ENCODE measurements around the gene SYT1. TPM values are rescaled to one million over a fixed set of nuclear protein-coding genes. Genes with fewer than 3 reads are reported as not detected.

Gene SYT1
- total RNA-seq, 1 donor from 2014 or later = 0.59 TPM

DNA sequence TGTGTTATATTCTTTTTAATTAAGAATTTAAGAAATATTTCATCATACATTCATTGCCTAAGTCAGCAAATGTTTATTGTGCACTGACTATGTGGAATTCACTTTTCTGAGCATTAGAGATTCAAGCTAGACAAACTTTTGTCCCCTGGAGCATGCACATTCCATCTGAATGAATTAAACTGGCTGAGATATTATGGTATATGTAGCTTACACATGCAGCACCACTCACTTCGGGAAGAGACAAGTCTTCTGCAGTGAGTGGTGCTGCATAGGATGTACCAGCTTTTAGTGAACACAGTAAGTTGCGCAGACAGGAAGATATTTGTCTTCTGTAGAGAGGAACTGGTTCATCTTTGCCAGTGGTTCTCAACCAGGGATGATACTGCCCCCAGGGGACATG is 318.4 kb downstream of the SYT1 start:
- no peak for DNase-seq (ENCODE audit: extremely low spot score, unreplicated experiment)
- TF ChIP-seq, protein P1, sequence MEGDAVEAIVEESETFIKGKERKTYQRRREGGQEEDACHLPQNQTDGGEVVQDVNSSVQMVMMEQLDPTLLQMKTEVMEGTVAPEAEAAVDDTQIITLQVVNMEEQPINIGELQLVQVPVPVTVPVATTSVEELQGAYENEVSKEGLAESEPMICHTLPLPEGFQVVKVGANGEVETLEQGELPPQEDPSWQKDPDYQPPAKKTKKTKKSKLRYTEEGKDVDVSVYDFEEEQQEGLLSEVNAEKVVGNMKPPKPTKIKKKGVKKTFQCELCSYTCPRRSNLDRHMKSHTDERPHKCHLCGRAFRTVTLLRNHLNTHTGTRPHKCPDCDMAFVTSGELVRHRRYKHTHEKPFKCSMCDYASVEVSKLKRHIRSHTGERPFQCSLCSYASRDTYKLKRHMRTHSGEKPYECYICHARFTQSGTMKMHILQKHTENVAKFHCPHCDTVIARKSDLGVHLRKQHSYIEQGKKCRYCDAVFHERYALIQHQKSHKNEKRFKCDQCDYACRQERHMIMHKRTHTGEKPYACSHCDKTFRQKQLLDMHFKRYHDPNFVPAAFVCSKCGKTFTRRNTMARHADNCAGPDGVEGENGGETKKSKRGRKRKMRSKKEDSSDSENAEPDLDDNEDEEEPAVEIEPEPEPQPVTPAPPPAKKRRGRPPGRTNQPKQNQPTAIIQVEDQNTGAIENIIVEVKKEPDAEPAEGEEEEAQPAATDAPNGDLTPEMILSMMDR (IDR thresholded peaks at IDR 0.05) = no peak
- Mint-ChIP-seq H3K36me3 (ENCODE audit: unreplicated experiment) (no peaks in the 10 kb centered on the region), H3K4me3 (ENCODE audit: unreplicated experiment) (no peak overlapping the region), H3K4me1 (ENCODE audit: unreplicated experiment) (peaks cover 4% of the 10 kb centered on the region), H3K27ac (ENCODE audit: unreplicated experiment) (no peak overlapping the region), H3K9me3 (ENCODE audit: unreplicated experiment) (peaks cover 3% of the 10 kb centered on the region), H3K27me3 (ENCODE audit: unreplicated experiment) (peaks cover 2% of the 10 kb centered on the region)

DNA sequence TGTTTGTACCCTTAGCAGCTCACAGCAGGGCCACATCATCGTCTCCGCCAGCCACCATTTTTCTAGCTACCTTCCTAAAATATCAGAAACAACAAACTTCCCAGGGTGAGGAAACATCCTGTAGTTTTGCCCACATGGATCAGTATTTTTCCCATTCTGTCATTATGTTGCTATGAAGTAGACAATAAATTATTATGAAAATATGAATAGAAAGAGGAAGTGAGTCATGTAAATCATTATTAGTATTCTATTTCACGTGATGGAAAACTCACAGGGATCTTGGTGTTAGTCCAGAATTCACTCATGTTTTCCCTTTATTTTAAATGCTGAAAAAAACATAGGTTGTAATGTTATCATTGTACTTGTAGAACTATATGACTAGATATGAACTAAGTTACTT is 319.4 kb downstream of the SYT1 start:
- Mint-ChIP-seq H3K27ac (ENCODE audit: unreplicated experiment) (no peak overlapping the region), H3K4me1 (ENCODE audit: unreplicated experiment) (peaks cover 4% of the 10 kb centered on the region), H3K9me3 (ENCODE audit: unreplicated experiment) (no peaks in the 10 kb centered on the region), H3K36me3 (ENCODE audit: unreplicated experiment) (no peaks in the 10 kb centered on the region), H3K27me3 (ENCODE audit: unreplicated experiment) (peaks cover 6% of the 10 kb centered on the region), H3K4me3 (ENCODE audit: unreplicated experiment) (no peak overlapping the region)
- TF ChIP-seq, protein P1 (IDR thresholded peaks at IDR 0.05) = no peak
- no peak for DNase-seq (ENCODE audit: extremely low spot score, unreplicated experiment)

DNA sequence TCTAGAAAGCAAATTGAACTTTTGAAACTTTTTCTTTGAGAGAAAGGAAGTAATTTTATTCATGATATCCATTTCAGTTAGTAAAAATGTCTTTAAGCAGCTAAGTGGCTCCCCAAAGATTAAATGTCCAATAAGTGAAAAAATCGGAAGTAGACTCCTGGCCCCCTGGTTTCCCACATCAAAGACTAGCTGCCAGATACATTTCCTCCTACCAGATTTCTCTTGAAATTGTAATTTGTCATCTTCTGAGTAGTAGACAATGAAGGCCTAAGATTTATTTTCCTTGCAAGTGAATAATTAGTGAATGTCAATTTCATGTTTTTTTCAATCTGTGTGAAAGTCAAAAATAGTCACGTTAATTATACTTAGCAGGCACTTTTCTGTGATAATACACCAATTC is 321.9 kb downstream of the SYT1 start:
- no peak overlapping the region for H3K4me3 Mint-ChIP-seq (ENCODE audit: unreplicated experiment)
- H3K9me3 Mint-ChIP-seq (ENCODE audit: unreplicated experiment) = no peaks in the 10 kb centered on the region
- DNase-seq (ENCODE audit: extremely low spot score, unreplicated experiment) = no peak
- H3K27ac Mint-ChIP-seq (ENCODE audit: unreplicated experiment) = no peak overlapping the region
- H3K4me1 Mint-ChIP-seq (ENCODE audit: unreplicated experiment) = peaks cover 4% of the 10 kb centered on the region
- TF ChIP-seq, protein P1 (IDR thresholded peaks at IDR 0.05) = no peak
- H3K27me3 Mint-ChIP-seq (ENCODE audit: unreplicated experiment) = peaks cover 6% of the 10 kb centered on the region
- H3K36me3 Mint-ChIP-seq (ENCODE audit: unreplicated experiment) = no peaks in the 10 kb centered on the region

DNA sequence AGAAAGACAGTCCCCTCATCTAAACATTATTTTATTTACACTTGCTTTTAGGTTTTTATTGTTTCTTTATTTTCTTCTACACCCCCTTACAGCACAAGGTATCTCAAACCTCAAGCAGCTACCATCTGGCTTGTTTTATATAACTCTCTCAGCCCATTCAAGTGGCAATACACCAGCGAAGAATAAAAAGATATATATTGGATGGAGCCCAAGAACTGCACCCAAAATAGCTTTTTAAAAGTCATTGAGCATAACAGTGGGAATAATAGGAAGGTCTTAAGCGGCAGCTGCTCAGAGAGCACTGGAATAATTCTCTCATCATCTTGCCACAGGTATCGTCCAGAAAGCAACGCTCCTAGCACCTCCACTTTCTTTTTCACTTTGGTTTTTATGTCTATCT is 322.5 kb downstream of the SYT1 start:
- Mint-ChIP-seq H3K27ac (ENCODE audit: unreplicated experiment) (no peak overlapping the region), H3K27me3 (ENCODE audit: unreplicated experiment) (peaks cover 6% of the 10 kb centered on the region), H3K9me3 (ENCODE audit: unreplicated experiment) (no peaks in the 10 kb centered on the region), H3K4me3 (ENCODE audit: unreplicated experiment) (no peak overlapping the region), H3K4me1 (ENCODE audit: unreplicated experiment) (peaks cover 4% of the 10 kb centered on the region), H3K36me3 (ENCODE audit: unreplicated experiment) (no peaks in the 10 kb centered on the region)
- DNase-seq (ENCODE audit: extremely low spot score, unreplicated experiment) = no peak
- TF ChIP-seq, protein P1 (IDR thresholded peaks at IDR 0.05) = no peak

DNA sequence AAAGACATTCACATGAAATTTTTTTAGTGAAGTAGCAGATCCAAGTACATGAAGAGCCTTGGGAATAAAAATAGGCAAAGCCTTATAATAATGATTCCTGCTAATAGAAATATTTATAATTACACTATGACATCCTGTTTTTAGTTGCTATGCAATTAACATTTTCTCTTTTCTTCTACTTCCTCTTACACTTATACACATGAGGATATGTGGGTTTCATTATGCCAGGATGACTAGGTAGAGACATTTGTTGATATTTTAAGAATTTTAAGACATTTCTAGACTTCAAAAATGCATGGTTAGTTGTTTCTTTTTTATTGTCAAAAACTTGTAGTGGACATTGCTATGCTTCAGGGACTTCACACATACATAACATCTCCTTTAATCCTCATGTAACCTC is 326.8 kb downstream of the SYT1 start:
- no peaks in the 10 kb centered on the region for H3K9me3 Mint-ChIP-seq (ENCODE audit: unreplicated experiment)
- no peak overlapping the region for H3K27ac Mint-ChIP-seq (ENCODE audit: unreplicated experiment)
- no peak for DNase-seq (ENCODE audit: extremely low spot score, unreplicated experiment)
- no peak overlapping the region for H3K4me3 Mint-ChIP-seq (ENCODE audit: unreplicated experiment)
- TF ChIP-seq, protein P1 (IDR thresholded peaks at IDR 0.05) = no peak
- H3K36me3 Mint-ChIP-seq (ENCODE audit: unreplicated experiment) = no peaks in the 10 kb centered on the region
- H3K27me3 Mint-ChIP-seq (ENCODE audit: unreplicated experiment) = peaks cover 4% of the 10 kb centered on the region
- H3K4me1 Mint-ChIP-seq (ENCODE audit: unreplicated experiment) = no peaks in the 10 kb centered on the region

Data from osteocyte (in vitro differentiated cells).